Psoas muscle (tissue), 8 donors: ENCODE data around the gene TXNDC8. TPM values are rescaled to one million over a fixed set of nuclear protein-coding genes. Genes with fewer than 3 reads are reported as not detected.

Experiments used
- ATAC-seq, 4 donors: fragments of 200-7000 bp; cut with Tn5 transposase; one replicate each; pipeline ENCODE4 v1.9.1; 2020; ENCODE audit warnings: moderate library complexity in 3 of 4, mild to moderate bottlenecking in 2 of 4
- DNase-seq, 2 donors: peaks; one replicate each; pipeline ENCODE4 v3.0.0-alpha.2; 2020
- H3K27ac ChIP-seq: fragments of 200-600 bp; one replicate; pipeline ENCODE4 v1.8.0; 2022
- H3K27me3 ChIP-seq, 3 donors: fragments of 200-600 bp in 1 of 3; one replicate each; pipeline versions ENCODE4 v1.6.1 to v1.8.0; 2013 to 2022; ENCODE audit warnings: low read length in 2 of 3, mild to moderate bottlenecking in 2 of 3, moderate library complexity in 1 of 3; ENCODE audit not compliant: insufficient read depth in 3 of 3
- H3K36me3 ChIP-seq, 2 donors: fragments of 200-600 bp in 1 of 2; one replicate each; pipeline versions ENCODE4 v1.6.1 to v1.8.0; 2013 to 2022; ENCODE audit warnings: low read depth in 1 of 2, mild to moderate bottlenecking in 1 of 2, moderate library complexity in 1 of 2; ENCODE audit not compliant: insufficient read depth in 1 of 2
- H3K4me1 ChIP-seq: fragments of 200-600 bp; one replicate; pipeline ENCODE4 v1.8.0; 2022
- H3K4me3 ChIP-seq: fragments of 200-600 bp; one replicate; pipeline ENCODE4 v1.8.0; 2022; ENCODE audit warnings: mild to moderate bottlenecking
- H3K9me3 ChIP-seq: fragments of 200-600 bp; one replicate; pipeline ENCODE4 v1.8.0; 2022
- WGBS, 3 donors: extraction: QIAGEN DNeasy Blood & Tissue Kit; methylation state at CpG; one replicate each; pipeline versions ENCODE4 v1.1.6 to v1.1.7; 2013; 5-methylcytosine and 5-hydroxymethylcytosine counted together
- intact Hi-C, 2 donors: fragments of 100-400 bp; cut with DNase I; formaldehyde crosslinking; loops; one replicate each; pipeline versions ENCODE4 v1.11.0 to v1.14.2; 2022
- polyA plus RNA-seq, 3 donors: library from polyadenylated mRNA; stranded (reverse); fragments of 200-250 nt; gene quantifications; one replicate each; pipeline ENCODE4 v1.2.3, GENCODE V29; 2013
- total RNA-seq, 4 donors: library from RNA; stranded (reverse); fragmentation: NEBNext Ultra II Directional in 2 of 4; extraction: Animal tissue kit (Norgen Biotek cat#: 25700) in 2 of 4; gene quantifications; one replicate each; pipeline versions ENCODE4 v1.2.1 to v1.2.4, GENCODE V29; 2021 to 2023
- TF ChIP-seq, protein P1 (sequence below): fragments of 200-600 bp; IDR thresholded peaks from one replicate; pipeline ENCODE4 v1.8.0; 2022; ENCODE audit warnings: antibody characterized with exemption
- donor health status: healthy with polysubstance abuse.
- donor health status: DM: no; HTN: no; CAD: no; lungs with moderate emphysema.
- donor health status: Bipolar disorder and iron deficiency.
- donor health status: healthy.
- donor health status: DM: yes; HTN: yes; CAD: no.
- donor health status: DM: no; HTN: no; CAD: no.
- donor health status: DM: no; HTN: no; CAD: no.
- donor health status: DM: yes; HTN: yes; CAD: no.

The TXNDC8 gene
- total and polyA plus RNA-seq, 7 donors = not detected

- DNase-seq (no peak), ATAC-seq (no peak)
- Histone ChIP-seq H3K9me3 (no peaks in the 10 kb centered on the region), H3K27me3 (no peaks in the 10 kb centered on the region), H3K4me1 (peaks cover 19% of the 10 kb centered on the region), H3K36me3 (no peaks in the 10 kb centered on the region), H3K4me3 (peak overlapping the region; percentile 90), H3K27ac (peak overlapping the region; percentile 86)
- TF ChIP-seq, protein P1, sequence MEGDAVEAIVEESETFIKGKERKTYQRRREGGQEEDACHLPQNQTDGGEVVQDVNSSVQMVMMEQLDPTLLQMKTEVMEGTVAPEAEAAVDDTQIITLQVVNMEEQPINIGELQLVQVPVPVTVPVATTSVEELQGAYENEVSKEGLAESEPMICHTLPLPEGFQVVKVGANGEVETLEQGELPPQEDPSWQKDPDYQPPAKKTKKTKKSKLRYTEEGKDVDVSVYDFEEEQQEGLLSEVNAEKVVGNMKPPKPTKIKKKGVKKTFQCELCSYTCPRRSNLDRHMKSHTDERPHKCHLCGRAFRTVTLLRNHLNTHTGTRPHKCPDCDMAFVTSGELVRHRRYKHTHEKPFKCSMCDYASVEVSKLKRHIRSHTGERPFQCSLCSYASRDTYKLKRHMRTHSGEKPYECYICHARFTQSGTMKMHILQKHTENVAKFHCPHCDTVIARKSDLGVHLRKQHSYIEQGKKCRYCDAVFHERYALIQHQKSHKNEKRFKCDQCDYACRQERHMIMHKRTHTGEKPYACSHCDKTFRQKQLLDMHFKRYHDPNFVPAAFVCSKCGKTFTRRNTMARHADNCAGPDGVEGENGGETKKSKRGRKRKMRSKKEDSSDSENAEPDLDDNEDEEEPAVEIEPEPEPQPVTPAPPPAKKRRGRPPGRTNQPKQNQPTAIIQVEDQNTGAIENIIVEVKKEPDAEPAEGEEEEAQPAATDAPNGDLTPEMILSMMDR = no peak
- intact Hi-C loops = no loop called here
- 88 to 100% (median 93%) methylated on average over 1 of the region's 1 CpG for WGBS, 3 donors
Observed at GRCh38 chr9:110257956-110258355, 79.7 kb downstream of the TXNDC8 start.

DNA sequence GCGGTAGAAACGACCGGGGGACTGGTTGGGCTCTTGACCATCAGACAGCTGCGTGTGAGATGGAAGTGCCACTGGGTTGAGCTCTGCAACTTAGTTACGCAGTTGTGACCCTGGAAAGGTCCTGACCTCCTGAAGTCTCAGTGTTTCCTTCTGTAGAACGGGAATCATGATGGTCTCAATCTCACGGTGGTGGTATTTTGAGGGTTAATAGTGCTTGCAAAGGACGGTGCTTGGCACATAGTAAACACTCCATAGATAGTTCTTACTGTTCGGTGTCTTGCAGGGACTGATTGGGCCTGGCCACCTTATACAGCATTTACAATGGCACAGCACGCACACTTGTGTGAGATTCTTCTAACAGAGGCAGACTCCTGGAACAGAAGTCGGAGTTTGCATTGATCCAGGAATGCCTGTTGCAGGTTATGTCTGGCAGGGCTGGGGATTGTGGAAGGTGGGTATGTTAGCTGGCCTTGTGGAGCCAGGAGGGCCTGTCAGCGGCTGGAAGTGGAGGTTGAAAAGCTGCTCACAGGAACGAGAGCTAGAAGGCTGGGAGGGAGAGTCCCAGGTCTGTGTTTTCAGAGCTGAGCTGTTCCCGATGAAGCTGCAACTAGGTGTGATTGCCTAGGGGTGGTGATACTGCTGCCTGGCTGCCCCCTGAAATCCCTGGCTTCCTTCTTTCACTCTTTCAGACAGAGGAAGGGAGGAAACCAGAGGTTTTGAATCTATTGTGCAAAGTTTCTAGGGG is 80.4 kb downstream of the TXNDC8 start:
- H3K36me3 ChIP-seq = no peaks in the 10 kb centered on the region
- H3K4me3 ChIP-seq = peak overlapping the region; percentile 90
- H3K27ac ChIP-seq = peak overlapping the region; percentile 86
- 15 to 24% (median 17%) methylated on average over 14 of the region's 14 CpGs for WGBS, 3 donors
- no peaks in the 10 kb centered on the region for H3K9me3 ChIP-seq
- no peak for DNase-seq
- TF ChIP-seq, protein P1 = no peak
- no peaks in the 10 kb centered on the region for H3K27me3 ChIP-seq
- ATAC-seq = peak in 2 of 4 donors; percentile 3 to 4
- intact Hi-C loops = no loop called here
- H3K4me1 ChIP-seq = peaks cover 19% of the 10 kb centered on the region

DNA sequence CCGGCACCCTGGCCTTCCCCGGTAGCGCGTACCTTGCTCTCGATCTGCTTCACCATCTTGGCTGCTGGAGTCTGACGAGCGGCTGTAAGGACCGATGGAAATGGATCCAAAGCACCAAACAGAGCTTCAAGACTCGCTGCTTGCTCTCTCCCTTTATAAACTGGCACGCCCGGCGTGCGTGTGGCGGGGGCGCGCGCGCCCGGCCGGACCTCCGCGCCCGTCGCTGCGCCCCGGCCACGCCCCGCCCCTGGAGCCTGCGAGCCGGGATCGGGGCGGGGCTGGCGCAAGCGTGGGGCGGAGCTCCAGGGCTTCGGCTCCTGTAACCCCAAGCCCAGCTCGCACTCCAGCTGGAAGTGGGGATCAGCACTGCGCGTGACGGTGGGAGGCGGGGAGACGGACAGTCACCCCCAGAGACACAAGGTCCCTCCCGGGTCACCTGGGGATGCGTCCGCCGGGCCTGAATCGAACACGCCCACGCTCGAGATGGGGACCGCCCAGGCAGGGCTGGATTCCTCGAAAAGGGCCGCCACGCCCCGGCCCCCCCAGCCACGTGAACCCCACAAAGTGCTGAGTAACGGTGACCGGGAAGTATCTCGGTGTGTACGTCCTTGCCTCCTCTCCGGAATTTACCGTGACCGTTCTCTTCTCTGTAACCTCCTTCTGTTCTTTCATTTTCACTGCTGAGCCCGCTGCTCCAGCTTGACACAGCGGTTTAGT is 81.1 kb downstream of the TXNDC8 start, which contains the start of gene TXN:
TXN (minus strand) TSS at position 128 of the 717 bp plus-strand sequence; CDS start at position 56, 72 bp downstream.
- Histone ChIP-seq H3K27ac (peak within 1 kb of the TSS; percentile 86), H3K4me1 (peaks cover 19% of the 10 kb centered on the region), H3K9me3 (no peaks in the 10 kb centered on the region), H3K27me3 (no peaks in the 10 kb centered on the region), H3K4me3 (peak within 1 kb of the TSS; percentile 90), H3K36me3 (no peaks in the 10 kb centered on the region)
- ATAC-seq (peak; percentile 90 to 95 (median 94)), DNase-seq (peak; percentile 93 to 94)
- intact Hi-C loops = no loop called here
- 0% methylated on average over 58 to 65 of the region's 65 CpGs for WGBS, 3 donors
- TF ChIP-seq, protein P1 = no peak

DNA sequence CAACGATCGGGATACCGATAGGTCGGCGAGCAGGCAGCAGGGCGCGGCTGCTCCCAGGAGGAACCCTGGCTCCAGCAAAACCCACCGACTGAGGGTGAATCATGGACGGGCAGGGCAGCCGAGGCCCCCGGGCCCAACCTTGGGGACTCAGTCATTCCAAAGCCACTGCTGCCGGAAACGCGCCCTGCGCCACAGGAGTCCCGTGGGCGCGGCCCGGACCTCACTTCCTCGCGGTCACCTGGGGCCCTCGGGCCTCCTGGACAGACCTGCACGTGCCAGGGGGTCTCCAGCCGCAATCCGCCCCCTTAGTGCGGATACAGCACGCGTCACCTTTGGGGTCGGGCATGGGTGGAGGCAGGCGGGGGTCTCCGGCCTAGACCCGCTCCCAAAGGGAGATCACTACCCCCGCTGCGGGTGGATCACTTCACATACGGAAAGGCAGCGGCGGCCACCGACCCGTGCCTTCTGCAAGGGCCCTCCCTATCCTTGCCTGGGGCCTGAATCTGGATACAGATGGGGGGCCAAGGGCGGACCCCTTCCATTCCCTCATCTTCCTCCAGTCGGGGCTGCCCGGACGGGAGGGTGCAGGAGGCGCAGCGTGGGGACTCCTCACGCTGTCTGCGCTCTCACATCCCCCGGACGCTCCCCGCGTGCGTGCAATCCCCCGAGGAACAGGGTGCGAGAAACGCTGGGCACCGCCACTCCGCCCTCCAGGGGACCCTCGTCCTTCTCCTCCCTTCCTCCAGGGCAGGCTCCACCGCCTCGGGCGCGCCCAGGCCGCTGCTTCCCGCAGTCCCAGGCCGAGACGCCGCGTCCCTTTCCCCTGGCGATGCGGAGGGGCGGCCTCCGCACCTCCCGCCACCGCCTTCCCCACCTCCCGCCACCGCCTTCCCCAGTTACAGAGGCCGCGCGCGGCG is 81.9 kb downstream of the TXNDC8 start:
- TF ChIP-seq, protein P1 = no peak
- intact Hi-C loops = no loop called here
- WGBS, 3 donors = 0 to 1% (median 1%) methylated on average over 64 to 81 of the region's 81 CpGs
- Histone ChIP-seq H3K27ac (peak overlapping the region; percentile 86), H3K36me3 (peaks cover 0 to 3% of the 10 kb centered on the region in 2 donors), H3K27me3 (no peaks in the 10 kb centered on the region), H3K4me1 (peaks cover 19% of the 10 kb centered on the region), H3K9me3 (no peaks in the 10 kb centered on the region), H3K4me3 (peak overlapping the region; percentile 90)
- ATAC-seq (peak; percentile 40 to 65 (median 61)), DNase-seq (peak; percentile 70 to 74)
